Heart left ventricle (tissue), 13 donors: ENCODE results near the gene GPR31.

Source experiments
- POLR2A ChIP-seq, 2 donors: fragments of 450-650 bp; IDR thresholded peaks; one replicate each; pipeline ENCODE4 v1.6.1; 2017; ENCODE audit warnings: antibody characterized with exemption in 2 of 2, mild to moderate bottlenecking in 2 of 2, moderate library complexity in 2 of 2
- TF ChIP-seq, protein P1 (sequence below), 12 donors: fragments of 200-600 bp; sonication (generic) in 4 of 12; IDR thresholded peaks; one replicate each; pipeline versions ENCODE4 v1.5.0 to v1.8.0; 2018 to 2022; ENCODE audit warnings: antibody characterized with exemption in 12 of 12, mild to moderate bottlenecking in 5 of 12
- donor health status: ischemic (EF 13 %, LVEDD 7.1; RV severe dilation, severe dysfunction).
- donor health status: DM: no; HTN: yes; CAD: no.
- donor health status: DM: no; HTN: no; CAD: no.
- donor health status: ischemic (EF 25% LVEDD 6.9; RV normal size, moderate dysfunction).
- donor health status: ischemic (EF 25% LVEDD 5.7; RV mildly dilated, moderate dysfunction).
- donor health status: ischemic (EF 35%, LVEDD 5.7; RV mildly dilated, moderate dysfunction).
- donor health status: nonischemic (EF 11% LVEDD 7.7; RV severe dilation, severe dysfunction).
- donor health status: DM: yes; HTN: yes; CAD: no.
- donor health status: PGD.
- donor health status: ischemic (EF 29% LVEDD 5.4; RV normal size, mild dysfunction).
- donor health status: nonischemic (EF 23%, LVEDD 6.1; RV moderate dilation, normal function).

DNA sequence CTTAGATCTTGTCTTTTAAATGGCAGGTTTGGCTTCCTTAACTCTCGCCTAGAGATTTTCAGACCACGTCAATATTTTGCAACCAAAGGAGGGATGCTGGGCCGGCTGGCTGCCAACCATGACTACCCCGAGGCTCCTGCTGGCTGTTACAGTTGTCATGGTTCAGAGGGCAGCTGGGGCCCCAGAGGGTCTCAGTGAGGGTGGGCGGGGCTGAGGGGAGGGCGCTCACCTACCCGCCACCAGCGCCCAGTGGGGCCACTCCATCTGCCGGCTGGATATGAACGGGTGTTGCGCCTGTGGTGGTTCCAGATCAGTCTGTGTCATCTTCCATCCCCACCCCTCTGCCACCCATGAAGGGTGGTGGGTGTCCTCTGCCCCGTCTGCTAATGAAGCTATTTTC is 12.3 kb downstream of the GPR31 start:
- TF ChIP-seq, protein P1, sequence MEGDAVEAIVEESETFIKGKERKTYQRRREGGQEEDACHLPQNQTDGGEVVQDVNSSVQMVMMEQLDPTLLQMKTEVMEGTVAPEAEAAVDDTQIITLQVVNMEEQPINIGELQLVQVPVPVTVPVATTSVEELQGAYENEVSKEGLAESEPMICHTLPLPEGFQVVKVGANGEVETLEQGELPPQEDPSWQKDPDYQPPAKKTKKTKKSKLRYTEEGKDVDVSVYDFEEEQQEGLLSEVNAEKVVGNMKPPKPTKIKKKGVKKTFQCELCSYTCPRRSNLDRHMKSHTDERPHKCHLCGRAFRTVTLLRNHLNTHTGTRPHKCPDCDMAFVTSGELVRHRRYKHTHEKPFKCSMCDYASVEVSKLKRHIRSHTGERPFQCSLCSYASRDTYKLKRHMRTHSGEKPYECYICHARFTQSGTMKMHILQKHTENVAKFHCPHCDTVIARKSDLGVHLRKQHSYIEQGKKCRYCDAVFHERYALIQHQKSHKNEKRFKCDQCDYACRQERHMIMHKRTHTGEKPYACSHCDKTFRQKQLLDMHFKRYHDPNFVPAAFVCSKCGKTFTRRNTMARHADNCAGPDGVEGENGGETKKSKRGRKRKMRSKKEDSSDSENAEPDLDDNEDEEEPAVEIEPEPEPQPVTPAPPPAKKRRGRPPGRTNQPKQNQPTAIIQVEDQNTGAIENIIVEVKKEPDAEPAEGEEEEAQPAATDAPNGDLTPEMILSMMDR (IDR thresholded peaks at IDR 0.05): no peak
- no peak for TF ChIP-seq POLR2A (IDR thresholded peaks at IDR 0.05)
